K562 (cell line): ENCODE results near the gene MFSD12. TPM values are rescaled to one million over a fixed set of nuclear protein-coding genes. Genes with fewer than 3 reads are reported as not detected.
A peak's percentile ranks its signal among the peaks of the same experiment; 100 is the strongest.

Source experiments
- ATF1 ChIP-seq, 2 experiments: fragments of 450-650 bp in 1 of 2; IDR thresholded peaks; 2 replicates each; pipeline ENCODE4 v1.6.1; 2016; ENCODE audit warnings: missing compliant biosample characterization in 1 of 2, missing genetic modification characterization in 1 of 2
- CBX8 ChIP-seq: fragments of 200-600 bp; sonication (generic); IDR thresholded peaks from 2 replicates; pipeline ENCODE4 v1.6.1; 2012; ENCODE audit warnings: borderline replicate concordance, mixed run types, low read depth, mild to moderate bottlenecking, moderate library complexity, mixed read lengths, low read length, control low read depth, inconsistent platforms; ENCODE audit not compliant: poor library complexity, severe bottlenecking; ENCODE audit errors: extremely low read depth
- HDAC3 ChIP-seq: fragments of 450-650 bp; IDR thresholded peaks from 2 replicates; pipeline ENCODE4 v1.6.1; 2018; ENCODE audit warnings: borderline replicate concordance, mild to moderate bottlenecking, moderate library complexity; ENCODE audit not compliant: partially characterized antibody
- KDM1A ChIP-seq, 2 experiments: fragments of 450-650 bp; IDR thresholded peaks; 2 replicates each; pipeline ENCODE4 v1.6.1; 2016; ENCODE audit warnings: mild to moderate bottlenecking in 2 of 2
- KLF13 ChIP-seq: fragments of 450-650 bp; IDR thresholded peaks from 2 replicates; pipeline ENCODE4 v1.6.1; 2016; ENCODE audit warnings: missing genetic modification characterization, low read depth, mild to moderate bottlenecking, missing compliant biosample characterization, moderate library complexity, borderline replicate concordance
- KLF16 ChIP-seq: IDR thresholded peaks from 2 replicates; pipeline ENCODE4 v1.6.1; 2016; ENCODE audit warnings: antibody characterized with exemption
- L3MBTL2 ChIP-seq: fragments of 450-650 bp; IDR thresholded peaks from 2 replicates; pipeline ENCODE4 v1.6.1; 2016; ENCODE audit warnings: mild to moderate bottlenecking, moderate library complexity
- LARP7 ChIP-seq: fragments of 450-650 bp; IDR thresholded peaks from 2 replicates; pipeline ENCODE4 v1.6.1; 2016
- MECOM ChIP-seq: fragments of 250-450 bp; sonication (Bioruptor Pico); IDR thresholded peaks from 2 replicates; pipeline ENCODE4 v1.8.0; 2022; ENCODE audit warnings: inconsistent platforms
- MED1 ChIP-seq: sonication (generic); formaldehyde crosslinking; IDR thresholded peaks from 2 replicates; pipeline ENCODE4 v1.8.1; 2023; ENCODE audit warnings: missing genetic modification reagents, borderline replicate concordance
- MTA3 ChIP-seq: fragments of 450-650 bp; formaldehyde crosslinking; IDR thresholded peaks from 2 replicates; pipeline ENCODE4 v1.6.1; 2017; ENCODE audit warnings: mild to moderate bottlenecking, borderline replicate concordance
- MYC ChIP-seq, 2 experiments: fragments of 250-450 bp in 1 of 2; sonication (Bioruptor Pico) in 1 of 2; IDR thresholded peaks; 2 replicates each; pipeline versions ENCODE4 v1.5.1 to v1.6.1; 2012 to 2021; ENCODE audit warnings: low read depth in 2 of 2, borderline replicate concordance in 1 of 2, improper control_type of control experiment in 1 of 2, low read length in 1 of 2, mild to moderate bottlenecking in 1 of 2, moderate library complexity in 1 of 2
- NFRKB ChIP-seq: fragments of 450-650 bp; IDR thresholded peaks from 2 replicates; pipeline ENCODE4 v1.6.1; 2016; ENCODE audit warnings: low read depth
- NR0B1 ChIP-seq: fragments of 450-650 bp; IDR thresholded peaks from one replicate; pipeline ENCODE4 v1.6.1; 2018; ENCODE audit warnings: mild to moderate bottlenecking, moderate library complexity; ENCODE audit not compliant: partially characterized antibody
- RBM15 ChIP-seq: fragments of 200-400 bp; formaldehyde crosslinking; IDR thresholded peaks from 2 replicates; pipeline ENCODE4 v1.6.1; 2018; ENCODE audit warnings: mild to moderate bottlenecking, low read length, moderate library complexity; ENCODE audit not compliant: insufficient read depth
- SAFB2 ChIP-seq: fragments of 200-400 bp; formaldehyde crosslinking; IDR thresholded peaks from 2 replicates; pipeline ENCODE4 v1.6.1; 2018; ENCODE audit warnings: borderline replicate concordance, low read length, low read depth, moderate library complexity; ENCODE audit not compliant: severe bottlenecking
- SMARCC2 ChIP-seq: fragments of 450-650 bp; IDR thresholded peaks from 2 replicates; pipeline ENCODE4 v1.6.1; 2017; ENCODE audit warnings: antibody characterized with exemption, moderate library complexity, mild to moderate bottlenecking, low read depth
- TAF7 ChIP-seq: fragments of 450-650 bp; IDR thresholded peaks from 2 replicates; pipeline ENCODE4 v1.6.1; 2016; ENCODE audit warnings: missing genetic modification characterization, missing compliant biosample characterization
- TFAP4 ChIP-seq: sonication (generic); formaldehyde crosslinking; IDR thresholded peaks from 2 replicates; pipeline ENCODE4 v1.8.0; 2022; ENCODE audit warnings: missing genetic modification reagents, mild to moderate bottlenecking, moderate library complexity, borderline replicate concordance
- U2AF2 ChIP-seq: fragments of 200-400 bp; formaldehyde crosslinking; optimal IDR thresholded peaks from 2 replicates; pipeline ENCODE3; 2017; ENCODE audit warnings: low read depth, mild to moderate bottlenecking, low read length
- USF1 ChIP-seq: sonication (generic); formaldehyde crosslinking; IDR thresholded peaks from 2 replicates; pipeline ENCODE4 v1.9.0; 2022; ENCODE audit warnings: mild to moderate bottlenecking, missing genetic modification reagents
- ZNF274 ChIP-seq: IDR thresholded peaks from 2 replicates; pipeline ENCODE4 v1.6.1; 2011; ENCODE audit warnings: low read depth, mild to moderate bottlenecking, low read length, moderate library complexity, borderline replicate concordance
- ZNF780A ChIP-seq: fragments of 250-450 bp; sonication (Bioruptor Pico); IDR thresholded peaks from 2 replicates; pipeline ENCODE4 v1.5.0; 2021; ENCODE audit warnings: mild to moderate bottlenecking
- polyA plus RNA-seq, 8 experiments: library from polyadenylated mRNA; depleted of rRNA in 4 of 8; stranded (reverse) in 5 of 8; unstranded in 3 of 8; fragments of >200 nt; fragmentation: Nextera tagmentation in 2 of 8; fragmentation: Illumina TruSeq in 1 of 8; extraction: Ambion mirVana in 2 of 8; extraction: Trizol in 1 of 8; gene quantifications; 2 replicates each; pipeline versions ENCODE4 v1.2.1 to v1.2.3, GENCODE V29; 2011 to 2014; ENCODE audit warnings: inconsistent platforms in 1 of 8, missing spikeins in 1 of 8
- total RNA-seq, 7 experiments: library from RNA; depleted of rRNA in 6 of 7; stranded (reverse); fragments of >200 nt in 6 of 7; fragmentation: Illumina TruSeq in 2 of 7; extraction: Trizol in 2 of 7; gene quantifications; 2 replicates each; pipeline versions ENCODE4 v1.2.1 to v1.2.3, GENCODE V29; 2011 to 2021; ENCODE audit warnings: low replicate concordance in 1 of 7
- TF ChIP-seq, protein P1 (sequence below): fragments of 250-450 bp; sonication (Bioruptor Pico); IDR thresholded peaks from 2 replicates; pipeline ENCODE4 v1.8.0; 2021; ENCODE audit warnings: moderate library complexity, mild to moderate bottlenecking, inconsistent platforms

MFSD12 gene
- total and polyA plus RNA-seq, 9 of the 15 experiments (the other 6 are each of a cell fraction or from before 2014, with no cell fraction given): 0.69 to 112 (median 31.8) TPM

GRCh38 chr19:3503036-3503572 is 54.3 kb downstream of the MFSD12 start (continued):
- TF ChIP-seq TFAP4 (CRISPR knock-in tag) (peak; percentile 30), MED1 (CRISPR knock-in tag) (no peak), NR0B1 (no peak), TAF7 (no peak), SAFB2 (no peak), ATF1 (CRISPR knock-in tag; IDR thresholded peaks at IDR 0.05) (no peak), ATF1 (tag; IDR thresholded peaks at IDR 0.05) (0 out of 2 replicates have a peak, but pooled peaks have one; percentile 30), RBM15 (no peak), ZNF780A (no peak), MECOM (CRISPR knock-in tag) (peak; percentile 64; the same call in 1 of the 2 replicates), CBX8 (no peak), MTA3 (0 out of 2 replicates have a peak, but pooled peaks have one; percentile 11), NFRKB (no peak), ZNF274 (no peak), KLF13 (tag) (no peak), KDM1A (IDR thresholded peaks at IDR 0.05) (peak; percentile 81 to 82), MYC (IDR thresholded peaks at IDR 0.05; ENCODE audit: low read depth, low read length) (no peak), MYC (CRISPR knock-in tag; IDR thresholded peaks at IDR 0.05; ENCODE audit: borderline replicate concordance, low read depth) (no peak), U2AF2 (no peak), L3MBTL2 (no peak), USF1 (CRISPR knock-in tag) (no peak), SMARCC2 (no peak), HDAC3 (no peak), KLF16 (no peak; the same call in 1 of the 2 replicates), LARP7 (no peak)
- TF ChIP-seq, protein P1, sequence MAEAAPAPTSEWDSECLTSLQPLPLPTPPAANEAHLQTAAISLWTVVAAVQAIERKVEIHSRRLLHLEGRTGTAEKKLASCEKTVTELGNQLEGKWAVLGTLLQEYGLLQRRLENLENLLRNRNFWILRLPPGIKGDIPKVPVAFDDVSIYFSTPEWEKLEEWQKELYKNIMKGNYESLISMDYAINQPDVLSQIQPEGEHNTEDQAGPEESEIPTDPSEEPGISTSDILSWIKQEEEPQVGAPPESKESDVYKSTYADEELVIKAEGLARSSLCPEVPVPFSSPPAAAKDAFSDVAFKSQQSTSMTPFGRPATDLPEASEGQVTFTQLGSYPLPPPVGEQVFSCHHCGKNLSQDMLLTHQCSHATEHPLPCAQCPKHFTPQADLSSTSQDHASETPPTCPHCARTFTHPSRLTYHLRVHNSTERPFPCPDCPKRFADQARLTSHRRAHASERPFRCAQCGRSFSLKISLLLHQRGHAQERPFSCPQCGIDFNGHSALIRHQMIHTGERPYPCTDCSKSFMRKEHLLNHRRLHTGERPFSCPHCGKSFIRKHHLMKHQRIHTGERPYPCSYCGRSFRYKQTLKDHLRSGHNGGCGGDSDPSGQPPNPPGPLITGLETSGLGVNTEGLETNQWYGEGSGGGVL (CRISPR knock-in tag): no peak
